Muscle layer of duodenum (tissue), 2 donors: ENCODE data around the gene SPC24.
A peak's percentile ranks its signal among the peaks of the same experiment; 100 is the strongest.
"Not testable (repeated sequence)": the region's sequence is repeated elsewhere in the genome, so short reads cannot be mapped to it uniquely, and the experiment has no call there.

Source experiments
- H3K27ac ChIP-seq: one replicate; pipeline ENCODE4 v1.7.0; 2013; ENCODE audit warnings: mild to moderate bottlenecking, low read length
- H3K27me3 ChIP-seq: one replicate; pipeline ENCODE4 v1.7.0; 2013; ENCODE audit warnings: low read depth, mild to moderate bottlenecking, control low read depth, low read length
- H3K36me3 ChIP-seq, 2 donors: one replicate each; pipeline ENCODE4 v1.7.0; 2013; ENCODE audit warnings: low read length in 2 of 2, control low read depth in 1 of 2, mild to moderate bottlenecking in 1 of 2; ENCODE audit not compliant: insufficient read depth in 2 of 2, control insufficient read depth in 1 of 2
- H3K4me1 ChIP-seq, 2 donors: one replicate each; pipeline ENCODE4 v1.7.0; 2013; ENCODE audit warnings: low read length in 2 of 2, mild to moderate bottlenecking in 2 of 2, control low read depth in 1 of 2, moderate library complexity in 1 of 2; ENCODE audit not compliant: insufficient read depth in 2 of 2, control insufficient read depth in 1 of 2
- H3K4me3 ChIP-seq, 2 donors: one replicate each; pipeline ENCODE4 v1.7.0; 2013; ENCODE audit warnings: low read length in 2 of 2, low read depth in 1 of 2, mild to moderate bottlenecking in 1 of 2
- H3K9me3 ChIP-seq, 2 donors: one replicate each; pipeline ENCODE4 v1.7.0; 2013; ENCODE audit warnings: low read length in 2 of 2, control low read depth in 1 of 2, mild to moderate bottlenecking in 1 of 2; ENCODE audit not compliant: control insufficient read depth in 1 of 2
- donor health status: healthy.

Gene SPC24

DNA sequence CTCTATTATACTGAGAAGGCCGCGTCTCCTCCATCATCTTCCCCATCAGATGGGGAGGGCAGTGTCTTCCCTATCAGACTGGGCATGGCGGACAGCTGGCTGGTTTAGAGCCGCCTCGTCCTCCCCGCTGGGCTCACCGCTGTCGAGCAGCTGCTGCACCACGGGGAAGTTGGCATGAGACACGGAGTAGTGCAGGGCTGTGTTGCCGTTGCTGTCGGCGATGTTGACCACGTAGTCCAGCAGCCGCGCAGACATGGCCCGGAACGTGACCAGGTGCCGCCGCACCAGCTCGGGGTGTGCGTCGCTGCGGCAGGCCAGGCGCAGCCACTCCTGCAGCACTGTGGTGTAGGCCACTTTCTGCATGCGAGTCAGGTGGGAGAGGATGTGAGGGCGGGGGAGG is 18.8 kb upstream of the SPC24 start:
- Histone ChIP-seq H3K4me1 (peaks cover 0 to 15% of the 10 kb centered on the region in 2 donors), H3K4me3 (no peak overlapping the region), H3K27ac (no peak overlapping the region), H3K36me3 (peaks cover 62 to 78% of the 10 kb centered on the region in 2 donors), H3K27me3 (no peaks in the 10 kb centered on the region), H3K9me3 (no peaks in the 10 kb centered on the region)

DNA sequence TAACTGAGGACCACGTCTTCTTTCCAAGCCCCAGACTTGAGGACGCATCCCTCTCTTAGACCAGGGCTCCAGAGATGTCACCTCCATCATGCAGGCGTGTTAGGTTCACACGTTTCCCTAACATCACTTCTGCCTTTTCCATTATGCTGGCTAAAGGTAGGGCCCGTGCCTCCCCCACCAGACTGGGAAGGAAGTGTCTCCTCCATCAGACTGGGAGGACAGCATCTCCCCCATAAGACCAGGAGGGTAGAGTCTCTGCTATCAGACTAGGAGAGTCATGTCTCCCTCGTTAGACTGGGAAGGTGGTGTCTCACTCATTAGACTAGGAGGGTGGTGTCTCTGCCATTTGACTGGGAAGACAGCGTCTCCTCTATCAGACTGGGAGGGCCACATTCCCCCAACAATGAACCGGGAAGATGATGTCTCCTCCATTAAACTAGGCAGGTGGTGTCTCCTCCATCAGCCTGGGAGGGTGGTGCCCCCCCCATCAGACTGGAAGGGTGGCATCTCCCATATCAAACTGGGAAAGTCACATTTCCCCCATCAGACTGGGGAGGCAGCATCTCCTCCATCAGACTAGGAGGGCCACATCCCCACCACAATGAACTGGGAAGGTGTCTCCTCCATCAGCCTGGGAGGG is 18.1 kb upstream of the SPC24 start:
- Histone ChIP-seq H3K27ac (no peak overlapping the region), H3K36me3 (peaks cover 62 to 84% of the 10 kb centered on the region in 2 donors), H3K4me3 (no peak overlapping the region), H3K27me3 (no peaks in the 10 kb centered on the region), H3K4me1 (peaks cover 0 to 15% of the 10 kb centered on the region in 2 donors), H3K9me3 (no peaks in the 10 kb centered on the region)

DNA sequence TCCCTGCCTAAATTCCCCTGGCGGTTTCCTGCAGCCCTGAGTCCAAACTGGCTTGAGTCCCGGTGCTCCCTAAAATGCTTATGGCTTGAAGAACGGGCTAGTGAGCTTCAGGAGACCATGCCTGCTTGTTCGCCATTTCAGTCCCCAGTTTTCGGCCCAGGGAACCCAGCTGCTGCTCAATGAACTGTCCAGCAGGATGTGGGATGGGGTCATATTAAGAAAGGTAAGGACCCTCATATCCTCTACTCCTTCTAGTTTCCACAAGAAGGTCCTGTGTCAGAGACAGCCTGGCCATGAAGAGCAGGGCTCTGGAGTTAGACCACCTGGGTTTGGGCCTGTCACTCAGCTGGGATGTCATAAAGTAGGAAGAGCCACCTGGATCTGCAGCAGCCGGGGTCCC is 17.0 kb upstream of the SPC24 start:
- Histone ChIP-seq H3K4me3 (no peak overlapping the region), H3K27ac (no peak overlapping the region), H3K4me1 (peaks cover 0 to 15% of the 10 kb centered on the region in 2 donors), H3K9me3 (no peaks in the 10 kb centered on the region), H3K27me3 (no peaks in the 10 kb centered on the region), H3K36me3 (peaks cover 57 to 84% of the 10 kb centered on the region in 2 donors)

DNA sequence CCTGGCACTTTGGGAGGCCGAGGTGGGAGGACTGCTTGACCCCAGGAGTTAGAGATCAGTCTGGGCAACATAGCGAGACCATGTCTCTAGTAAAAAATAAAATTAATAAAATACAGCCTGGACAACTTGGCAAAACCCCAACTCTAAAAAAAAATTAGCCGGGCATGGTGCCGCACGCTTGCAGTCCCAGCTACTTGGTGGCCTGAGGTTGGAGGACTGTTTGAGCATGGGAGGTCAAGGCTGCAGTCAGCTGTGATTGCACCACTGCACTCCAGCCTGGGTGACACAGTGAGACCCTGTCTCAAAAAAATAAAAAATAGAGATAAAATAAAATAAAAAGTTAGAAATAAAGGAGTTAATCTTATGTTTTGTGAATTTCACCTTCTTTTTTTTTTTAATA is 15.6 kb upstream of the SPC24 start:
- Histone ChIP-seq H3K36me3 (peaks cover 48 to 79% of the 10 kb centered on the region in 2 donors), H3K4me3 (no peak overlapping the region), H3K27me3 (no peaks in the 10 kb centered on the region), H3K27ac (no peak overlapping the region), H3K4me1 (peaks cover 0 to 23% of the 10 kb centered on the region in 2 donors), H3K9me3 (no peaks in the 10 kb centered on the region)

- Histone ChIP-seq H3K4me3 (no peak overlapping the region), H3K9me3 (no peaks in the 10 kb centered on the region), H3K27me3 (no peaks in the 10 kb centered on the region), H3K36me3 (peaks cover 47 to 81% of the 10 kb centered on the region in 2 donors), H3K27ac (no peak overlapping the region), H3K4me1 (peaks cover 0 to 28% of the 10 kb centered on the region in 2 donors)
Observed at GRCh38 chr19:11169896-11170678, 14.5 kb upstream of the SPC24 start.

- Histone ChIP-seq H3K27ac (no peak overlapping the region), H3K27me3 (no peaks in the 10 kb centered on the region), H3K36me3 (peaks cover 35 to 72% of the 10 kb centered on the region in 2 donors), H3K4me3 (no peak overlapping the region), H3K4me1 (peaks cover 0 to 35% of the 10 kb centered on the region in 2 donors), H3K9me3 (no peaks in the 10 kb centered on the region)
Observed at GRCh38 chr19:11168568-11168967, 13.0 kb upstream of the SPC24 start.

GRCh38 chr19:11166281-11167142 is 10.9 kb upstream of the SPC24 start:
- no peak overlapping the region for H3K4me3 ChIP-seq
- peaks cover 0 to 35% of the 10 kb centered on the region in 2 donors for H3K4me1 ChIP-seq
- H3K9me3 ChIP-seq, result no peaks in the 10 kb centered on the region
- peaks cover 21 to 58% of the 10 kb centered on the region in 2 donors for H3K36me3 ChIP-seq
- H3K27ac ChIP-seq, result peak overlapping the region; percentile 45
- no peaks in the 10 kb centered on the region for H3K27me3 ChIP-seq

DNA sequence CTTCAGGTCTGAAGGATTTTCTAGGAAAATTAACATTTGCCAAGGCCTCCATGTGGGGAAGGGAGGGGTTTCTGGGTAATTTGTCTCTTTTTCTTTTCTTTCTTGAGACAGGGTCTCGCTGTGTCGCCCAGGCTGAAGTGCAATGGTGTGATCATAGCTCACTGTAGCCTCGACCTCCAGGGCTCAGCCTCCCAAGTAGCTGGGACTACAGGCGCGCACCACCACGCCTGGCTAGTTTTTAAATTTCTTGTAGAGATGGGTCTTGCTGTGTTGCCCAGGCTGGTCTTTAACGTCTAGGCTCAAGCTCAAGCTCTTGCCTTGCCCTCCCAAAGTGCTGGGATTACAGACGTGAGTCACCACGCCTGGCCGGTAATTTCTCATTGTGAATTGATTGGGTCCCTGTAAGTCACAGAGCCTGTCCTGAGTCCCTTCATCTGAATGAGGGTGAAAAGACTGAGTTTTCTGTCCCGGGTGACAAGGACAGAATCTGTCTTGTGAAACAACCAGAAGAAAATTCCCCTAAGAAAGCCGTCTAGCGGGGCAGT is 10.0 kb upstream of the SPC24 start:
- Histone ChIP-seq H3K27me3 (no peaks in the 10 kb centered on the region), H3K4me1 (peaks cover 0 to 29% of the 10 kb centered on the region in 2 donors), H3K4me3 (no peak overlapping the region), H3K27ac (peak overlapping the region; percentile 45), H3K9me3 (no peaks in the 10 kb centered on the region), H3K36me3 (peaks cover 21 to 54% of the 10 kb centered on the region in 2 donors)

DNA sequence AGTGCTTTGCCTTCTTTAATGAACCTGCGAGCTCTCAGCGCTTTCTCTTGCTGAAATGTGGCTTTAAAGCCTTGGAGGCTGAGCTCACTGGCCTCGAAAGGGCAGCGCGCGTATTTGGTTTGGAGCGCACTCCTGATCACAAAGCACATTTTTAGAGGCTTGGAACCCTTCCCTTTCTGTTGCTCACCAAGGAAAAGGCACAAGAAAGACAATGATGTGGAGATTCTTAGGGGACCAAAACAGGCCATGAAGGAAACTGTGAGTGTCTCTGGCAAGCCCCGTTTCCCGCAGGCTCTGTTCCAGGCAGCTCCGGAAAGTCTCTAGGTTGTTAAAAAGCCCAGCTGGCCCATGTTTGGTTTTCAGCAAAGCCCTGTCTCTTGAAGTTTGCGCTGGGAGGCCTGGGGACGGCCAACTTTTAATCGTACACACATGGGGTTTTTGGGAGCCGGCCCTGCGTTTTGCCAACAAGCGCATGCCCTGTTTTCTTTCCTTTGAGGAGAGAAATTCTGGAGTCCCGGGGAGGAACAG is 9.4 kb upstream of the SPC24 start:
- H3K27ac ChIP-seq, result peak overlapping the region; percentile 45
- peaks cover 0 to 27% of the 10 kb centered on the region in 2 donors for H3K4me1 ChIP-seq
- no peaks in the 10 kb centered on the region for H3K27me3 ChIP-seq
- no peaks in the 10 kb centered on the region for H3K9me3 ChIP-seq
- H3K4me3 ChIP-seq, result peak overlapping the region in 1 of 2 donors; percentile 33
- peaks cover 16 to 49% of the 10 kb centered on the region in 2 donors for H3K36me3 ChIP-seq

DNA sequence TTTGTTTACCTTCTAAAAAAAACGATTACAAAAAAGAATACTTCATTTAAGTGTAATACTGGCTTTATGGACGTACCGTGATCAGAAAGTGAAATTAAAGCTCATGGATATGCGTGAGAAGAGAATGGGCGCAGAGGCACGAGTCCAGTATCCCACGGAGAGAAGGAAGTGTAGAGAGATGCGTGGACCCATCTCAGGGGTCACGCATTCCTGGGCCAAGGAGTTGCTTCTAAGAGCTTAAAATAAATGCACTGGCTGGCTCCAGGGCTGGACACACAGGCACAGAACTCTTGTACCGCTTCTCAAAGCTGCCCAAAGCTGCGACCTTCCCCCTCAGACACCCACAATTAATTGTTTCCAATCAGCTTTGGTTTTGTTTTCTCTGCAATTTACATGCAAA is 8.7 kb upstream of the SPC24 start:
- Histone ChIP-seq H3K36me3 (peaks cover 12 to 42% of the 10 kb centered on the region in 2 donors), H3K4me1 (peaks cover 0 to 26% of the 10 kb centered on the region in 2 donors), H3K9me3 (no peaks in the 10 kb centered on the region), H3K27me3 (no peaks in the 10 kb centered on the region), H3K27ac (peak overlapping the region; percentile 45), H3K4me3 (peak overlapping the region in 1 of 2 donors; percentile 33)

DNA sequence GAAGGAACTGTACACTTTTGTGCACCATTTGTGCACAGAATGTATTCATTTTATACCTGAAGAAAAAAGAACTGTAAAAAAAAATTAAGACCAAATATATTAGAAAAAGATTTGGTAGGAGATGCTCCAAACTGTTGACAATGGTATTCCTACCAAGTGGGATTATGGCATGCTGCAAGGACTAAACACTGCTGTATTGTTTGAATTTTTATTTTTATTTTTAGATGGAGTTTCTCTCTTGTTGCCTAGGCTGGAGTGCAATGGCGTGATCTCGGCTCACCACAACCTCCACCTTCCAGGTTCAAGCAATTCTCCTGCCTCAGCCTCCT is 4.8 kb upstream of the SPC24 start:
- H3K36me3 ChIP-seq, H3K27ac ChIP-seq, H3K9me3 ChIP-seq, H3K27me3 ChIP-seq: not testable (repeated sequence)
- peaks cover 0 to 30% of the 10 kb centered on the region in 2 donors for H3K4me1 ChIP-seq
- H3K4me3 ChIP-seq, result peak overlapping the region in 1 of 2 donors; percentile 4
